Astrocyte of the spinal cord (primary cell): ENCODE data around the gene SYT14.
"Not testable (repeated sequence)": the region's sequence is repeated elsewhere in the genome, so short reads cannot be mapped to it uniquely, and the experiment has no call there.

ENCODE experiments used
- DNase-seq: peaks from one replicate; pipeline ENCODE4 v3.0.0; 2011; ENCODE audit warnings: low read depth, low spot score
- H3K4me3 ChIP-seq: 2 replicates; pipeline ENCODE4 v1.5.1; 2011; ENCODE audit warnings: low read depth, mild to moderate bottlenecking, low read length, moderate library complexity
- CTCF ChIP-seq: IDR thresholded peaks from 2 replicates; pipeline ENCODE4 v1.5.1; 2012; ENCODE audit warnings: low read depth, mild to moderate bottlenecking, low read length, inconsistent platforms
- in situ Hi-C: cut with HindIII; loops from 2 replicates; pipeline ENCODE4 v1.10.0; 2017; ENCODE audit warnings: low sequenced_read_pairs

SYT14 gene

GRCh38 chr1:210144736-210145135 lies 206.7 kb downstream of the SYT14 start:
- in situ Hi-C loops, result no loop called here
- no peak for TF ChIP-seq CTCF
- no peak overlapping the region for H3K4me3 ChIP-seq
- peak; percentile 22 for DNase-seq

- no peak overlapping the region for H3K4me3 ChIP-seq
- in situ Hi-C loops, result no loop called here
- no peak for DNase-seq
- no peak for TF ChIP-seq CTCF
These were observed 213.1 kb downstream of the SYT14 start for GRCh38 chr1:210151052-210151672.

- TF ChIP-seq CTCF, result no peak
- no peak for DNase-seq
- in situ Hi-C loops, result no loop called here
- H3K4me3 ChIP-seq, result no peak overlapping the region
These were observed 221.2 kb downstream of the SYT14 start for GRCh38 chr1:210159211-210159610.

- DNase-seq, result no peak
- no peak for TF ChIP-seq CTCF
- in situ Hi-C loops, result no loop called here
- H3K4me3 ChIP-seq, result no peak overlapping the region
These were observed 232.2 kb downstream of the SYT14 start for GRCh38 chr1:210170220-210170619.

GRCh38 chr1:210174133-210174532 lies 236.1 kb downstream of the SYT14 start:
- DNase-seq, result no peak
- in situ Hi-C loops, result no loop called here
- TF ChIP-seq CTCF, result no peak
- no peak overlapping the region for H3K4me3 ChIP-seq

GRCh38 chr1:210185063-210185462 lies 247.0 kb downstream of the SYT14 start:
- no peak for DNase-seq
- in situ Hi-C loops, result no loop called here
- no peak overlapping the region for H3K4me3 ChIP-seq
- TF ChIP-seq CTCF, result no peak

- peak; percentile 50 for DNase-seq
- in situ Hi-C loops, result not testable (repeated sequence)
These were observed 250.0 kb downstream of the SYT14 start for GRCh38 chr1:210187849-210188606.

More at GRCh38 chr1:210187849-210188606, 250.0 kb downstream of the SYT14 start:
- H3K4me3 ChIP-seq, result not testable (repeated sequence)
